ENCODE results near the gene HSPA12B. TPM values are rescaled to one million over a fixed set of nuclear protein-coding genes. Genes with fewer than 3 reads are reported as not detected.

Gene HSPA12B
- total RNA-seq, 4 donors from 2014 or later, result 12.7 to 30.9 (median 18.7) TPM

- H3K36me3 ChIP-seq, result no peaks in the 10 kb centered on the region
- H3K27me3 ChIP-seq, result no peaks in the 10 kb centered on the region
- H3K27ac ChIP-seq, result no peak overlapping the region
- H3K4me1 ChIP-seq, result peaks cover 0 to 24% (median 12%) of the 10 kb centered on the region in 4 donors
- WGBS, 2 donors, result 89 to 94% methylated on average over 3 of the region's 3 CpGs
- H3K9me3 ChIP-seq, result no peaks in the 10 kb centered on the region
- no peak for DNase-seq (ENCODE audit: low spot score in 2 of 2)
- TF ChIP-seq EP300 (IDR thresholded peaks at IDR 0.05), result no peak
- TF ChIP-seq POLR2A (IDR thresholded peaks at IDR 0.05), result no peak
- TF ChIP-seq CTCF (IDR thresholded peaks at IDR 0.05), result no peak
- H3K4me3 ChIP-seq, result no peak overlapping the region
These were observed 42.1 kb upstream of the HSPA12B start for GRCh38 chr20:3690413-3690812.

GRCh38 chr20:3691306-3691705 lies 41.2 kb upstream of the HSPA12B start:
- DNase-seq (ENCODE audit: low spot score in 2 of 2), result no peak
- Histone ChIP-seq H3K4me1 (peaks cover 0 to 20% (median 11%) of the 10 kb centered on the region in 4 donors), H3K36me3 (no peaks in the 10 kb centered on the region), H3K27me3 (no peaks in the 10 kb centered on the region), H3K9me3 (peaks cover 0 to 3% (median 0%) of the 10 kb centered on the region in 4 donors), H3K4me3 (no peak overlapping the region), H3K27ac (no peak overlapping the region)
- WGBS, 2 donors, result 87 to 98% methylated on average over 10 to 16 of the region's 16 CpGs
- TF ChIP-seq EP300 (IDR thresholded peaks at IDR 0.05), result no peak
- no peak for TF ChIP-seq CTCF (IDR thresholded peaks at IDR 0.05)
- no peak for TF ChIP-seq POLR2A (IDR thresholded peaks at IDR 0.05)

GRCh38 chr20:3691897-3692296 lies 40.6 kb upstream of the HSPA12B start:
- 67 to 88% methylated on average over 3 to 8 of the region's 9 CpGs for WGBS, 2 donors
- Histone ChIP-seq H3K4me1 (peaks cover 0 to 14% (median 6%) of the 10 kb centered on the region in 4 donors), H3K36me3 (no peaks in the 10 kb centered on the region), H3K9me3 (peaks cover 0 to 8% (median 0%) of the 10 kb centered on the region in 4 donors), H3K27ac (no peak overlapping the region), H3K27me3 (no peaks in the 10 kb centered on the region), H3K4me3 (no peak overlapping the region)
- TF ChIP-seq CTCF (IDR thresholded peaks at IDR 0.05) (no peak), EP300 (IDR thresholded peaks at IDR 0.05) (no peak), POLR2A (IDR thresholded peaks at IDR 0.05) (no peak)
- DNase-seq (ENCODE audit: low spot score in 2 of 2), result no peak

GRCh38 chr20:3692706-3693294 lies 39.7 kb upstream of the HSPA12B start:
- DNase-seq (ENCODE audit: low spot score in 2 of 2), result no peak
- no peaks in the 10 kb centered on the region for H3K36me3 ChIP-seq

More at GRCh38 chr20:3692706-3693294, 39.7 kb upstream of the HSPA12B start:
- Histone ChIP-seq H3K27me3 (no peaks in the 10 kb centered on the region), H3K4me1 (peaks cover 0 to 5% (median 0%) of the 10 kb centered on the region in 4 donors), H3K27ac (no peak overlapping the region), H3K9me3 (peaks cover 0 to 8% (median 0%) of the 10 kb centered on the region in 4 donors), H3K4me3 (no peak overlapping the region)
- no peak for TF ChIP-seq CTCF (IDR thresholded peaks at IDR 0.05)
- 88 to 95% methylated on average over 18 to 22 of the region's 23 CpGs for WGBS, 2 donors
